Measurements from ENCODE around the gene TMPRSS2. TPM values are rescaled to one million over a fixed set of nuclear protein-coding genes. Genes with fewer than 3 reads are reported as not detected.

Gene TMPRSS2
- total and polyA plus RNA-seq, 9 of the 15 experiments (the other 6 are each of a cell fraction or from before 2014, with no cell fraction given): 0.20 TPM; not detected in 8

GRCh38 chr21:41509733-41510132 is 1.8 kb upstream of the TMPRSS2 start:
- Histone ChIP-seq H3K9ac (ENCODE audit: insufficient read depth in 1 of 2, low read depth in 2 of 2, low read length in 2 of 2) (no peak overlapping the region), H2AFZ (ENCODE audit: low read depth, low read length) (no peak overlapping the region), H3K9me1 (ENCODE audit: control insufficient read depth, insufficient read depth, low read length) (no peaks in the 10 kb centered on the region), H3K79me2 (ENCODE audit: control insufficient read depth, insufficient read depth, low read length) (no peaks in the 10 kb centered on the region), H3K4me3 (no peak overlapping the region), H3K9me3 (replicated peaks; ENCODE audit: control insufficient read depth, insufficient read depth, low read depth, low read length) (no peaks in the 10 kb centered on the region), H4K20me1 (replicated peaks; ENCODE audit: control insufficient read depth, insufficient read depth, low read length) (peaks cover 4% of the 10 kb centered on the region; the same call in 1 of the 2 replicates), H3K27me3 (ENCODE audit: control insufficient read depth in 2 of 2, insufficient read depth in 2 of 2, low read length in 2 of 2) (peaks cover 19 to 20% of the 10 kb centered on the region in 2 experiments; a peak in 4 of 5 replicates), H3K4me1 (replicated peaks in 1 of 2; ENCODE audit: control insufficient read depth in 2 of 2, insufficient read depth in 2 of 2, low read length in 2 of 2) (peaks cover 0 to 3% of the 10 kb centered on the region in 2 experiments; a peak in 1 of 5 replicates), H3K27ac (ENCODE audit: extremely low read depth, low read depth, low read length) (no peak overlapping the region), H3K4me2 (ENCODE audit: insufficient read depth, low read length) (no peak overlapping the region), H3K36me3 (ENCODE audit: control insufficient read depth, insufficient read depth, low read length) (no peaks in the 10 kb centered on the region)
- CTCF ChIA-PET (ENCODE audit: low intra/inter-chr PET ratio): no interaction called here
- BruUV-seq (replicated peaks): no TSS peak
- intact Hi-C loops (cut with micrococcal nuclease): no loop called here
- ATAC-seq: no peak
- DNase-seq (ENCODE audit: extremely low read depth in 1 of 4, low spot score in 3 of 4): no peak
- no peak for FAIRE-seq
- in situ Hi-C loops (cut with MboI): no loop called here
- POLR2A ChIA-PET: no interaction called here
- WGBS (ENCODE audit: insufficient coverage, low coverage, missing lambda C conversion rate): 0% methylated on average over 3 of the region's 3 CpGs
- TF ChIP-seq POLR3G (IDR thresholded peaks at IDR 0.05; ENCODE audit: extremely low read depth, insufficient read length, insufficient replicate concordance) (no peak), PHF8 (IDR thresholded peaks at IDR 0.05; ENCODE audit: borderline replicate concordance, low read length) (no peak)

- H3K27ac ChIP-seq (ENCODE audit: extremely low read depth, low read depth, low read length): no peak overlapping the region
These were observed 1.2 kb upstream of the TMPRSS2 start for GRCh38 chr21:41509145-41509496.

More at GRCh38 chr21:41509145-41509496, 1.2 kb upstream of the TMPRSS2 start:
- DNase-seq (ENCODE audit: extremely low read depth in 1 of 4, low spot score in 3 of 4) (no peak), FAIRE-seq (no peak), ATAC-seq (no peak)
- H3K36me3 ChIP-seq (ENCODE audit: control insufficient read depth, insufficient read depth, low read length): no peaks in the 10 kb centered on the region
- BruUV-seq (replicated peaks): no TSS peak
- no peaks in the 10 kb centered on the region for H3K79me2 ChIP-seq (ENCODE audit: control insufficient read depth, insufficient read depth, low read length)
- peaks cover 19 to 20% of the 10 kb centered on the region in 2 experiments; a peak in 4 of 5 replicates for H3K27me3 ChIP-seq (ENCODE audit: control insufficient read depth in 2 of 2, insufficient read depth in 2 of 2, low read length in 2 of 2)
- H3K9me3 ChIP-seq (replicated peaks; ENCODE audit: control insufficient read depth, insufficient read depth, low read depth, low read length): no peaks in the 10 kb centered on the region
- H3K9me1 ChIP-seq (ENCODE audit: control insufficient read depth, insufficient read depth, low read length): peaks cover 5% of the 10 kb centered on the region
- intact Hi-C loops (cut with micrococcal nuclease): no loop called here
- POLR2A ChIA-PET: no interaction called here
- WGBS (ENCODE audit: insufficient coverage, low coverage, missing lambda C conversion rate): under 1% methylated on average over 7 of the region's 7 CpGs
- peaks cover 0 to 3% of the 10 kb centered on the region in 2 experiments; a peak in 1 of 5 replicates for H3K4me1 ChIP-seq (replicated peaks in 1 of 2; ENCODE audit: control insufficient read depth in 2 of 2, insufficient read depth in 2 of 2, low read length in 2 of 2)
- no peak overlapping the region for H3K9ac ChIP-seq (ENCODE audit: insufficient read depth in 1 of 2, low read depth in 2 of 2, low read length in 2 of 2)
- H3K4me2 ChIP-seq (ENCODE audit: insufficient read depth, low read length): no peak overlapping the region
- H3K4me3 ChIP-seq: no peak overlapping the region
- in situ Hi-C loops (cut with MboI): no loop called here
- no peak overlapping the region for H2AFZ ChIP-seq (ENCODE audit: low read depth, low read length)
- H4K20me1 ChIP-seq (replicated peaks; ENCODE audit: control insufficient read depth, insufficient read depth, low read length): peaks cover 4% of the 10 kb centered on the region; the same call in 1 of the 2 replicates
- CTCF ChIA-PET (ENCODE audit: low intra/inter-chr PET ratio): no interaction called here
- TF ChIP-seq OTX1 (CRISPR knock-in tag; IDR thresholded peaks at IDR 0.05) (no peak), GTF3C2 (IDR thresholded peaks at IDR 0.05; ENCODE audit: borderline replicate concordance, extremely low read depth, insufficient read length) (no peak), MEF2D (tag; conservative IDR thresholded peaks at IDR 0.05; ENCODE audit: low read depth) (no peak), BRF1 (IDR thresholded peaks at IDR 0.05; ENCODE audit: borderline replicate concordance, extremely low read depth, insufficient read length) (no peak), GATA2 (CRISPR knock-in tag; IDR thresholded peaks at IDR 0.05) (no peak), ASH1L (IDR thresholded peaks at IDR 0.05; ENCODE audit: borderline replicate concordance, low read depth, partially characterized antibody) (no peak), ZNF174 (CRISPR knock-in tag; IDR thresholded peaks at IDR 0.05) (no peak), RUNX1 (IDR thresholded peaks at IDR 0.05; ENCODE audit: low read depth) (no peak), CAMTA2 (CRISPR knock-in tag; conservative IDR thresholded peaks at IDR 0.05) (no peak)
